LHCN-M2 (cell line): ENCODE data around the gene MOB3C. TPM values are rescaled to one million over a fixed set of nuclear protein-coding genes. Genes with fewer than 3 reads are reported as not detected.

Source experiments
- DNase-seq: peaks from one replicate; pipeline ENCODE4 v3.0.0-alpha.2; 2012; ENCODE audit warnings: low read depth
- total RNA-seq: library from RNA; depleted of rRNA; stranded (reverse); fragments of >200 nt; gene quantifications from 2 replicates; pipeline ENCODE4 v1.2.3, GENCODE V29; 2014

MOB3C gene
- total RNA-seq, 1 experiment from 2014 or later: 5.5 TPM

DNA sequence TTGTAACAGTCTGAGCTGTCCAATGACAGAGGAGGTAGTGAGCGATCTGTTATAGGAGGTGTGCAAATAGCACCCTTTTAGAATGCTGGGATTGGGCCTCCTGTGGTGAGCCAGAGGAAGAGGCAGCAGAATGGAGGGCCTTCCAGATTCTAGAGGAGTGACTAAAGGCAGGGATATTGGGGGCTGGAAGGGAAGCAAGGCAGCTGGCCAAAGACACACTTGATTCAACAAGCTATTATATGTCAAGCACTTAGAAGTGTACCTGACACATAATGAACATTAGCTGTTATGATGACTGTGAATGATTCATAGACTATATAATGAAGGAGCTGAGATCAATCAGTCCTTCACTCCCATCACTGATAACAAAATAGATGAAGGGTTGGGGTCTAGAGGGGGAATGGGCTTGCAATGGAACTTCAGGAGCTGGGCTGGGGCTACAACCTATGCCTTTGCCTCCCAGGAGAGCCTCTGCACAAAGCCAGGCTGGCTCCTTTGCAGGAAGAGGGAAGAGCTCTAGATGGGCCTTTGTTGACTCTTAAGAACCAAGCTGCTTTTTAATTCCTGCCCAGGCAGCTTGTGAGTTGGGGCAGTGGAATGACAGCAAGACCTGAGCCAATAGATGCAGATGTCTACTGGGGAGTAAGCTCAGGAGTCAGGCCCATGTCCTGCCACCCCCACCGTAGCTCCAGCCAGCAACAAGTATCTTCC, 10.2 kb downstream of the MOB3C start:
- no peak for DNase-seq

DNA sequence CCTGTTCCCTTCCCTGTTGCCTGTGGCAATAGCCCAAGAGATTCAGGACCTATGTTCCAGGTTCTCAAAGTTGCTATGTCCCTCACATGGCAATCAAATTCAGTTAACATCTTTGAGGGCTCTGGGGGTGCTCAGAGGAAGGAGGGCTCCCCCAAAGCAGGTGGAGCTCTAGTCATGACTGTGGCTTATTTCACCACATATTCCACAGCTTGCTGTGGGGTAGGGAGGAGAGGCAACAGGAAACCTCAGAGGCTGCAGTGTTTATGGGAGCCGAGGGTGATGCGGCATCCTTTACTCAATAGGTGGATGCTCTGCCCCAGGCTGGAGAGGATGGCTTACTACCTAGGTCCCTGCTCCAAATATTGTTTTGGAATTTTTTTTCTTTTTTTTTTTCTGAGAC, 11.4 kb downstream of the MOB3C start:
- DNase-seq: no peak

DNA sequence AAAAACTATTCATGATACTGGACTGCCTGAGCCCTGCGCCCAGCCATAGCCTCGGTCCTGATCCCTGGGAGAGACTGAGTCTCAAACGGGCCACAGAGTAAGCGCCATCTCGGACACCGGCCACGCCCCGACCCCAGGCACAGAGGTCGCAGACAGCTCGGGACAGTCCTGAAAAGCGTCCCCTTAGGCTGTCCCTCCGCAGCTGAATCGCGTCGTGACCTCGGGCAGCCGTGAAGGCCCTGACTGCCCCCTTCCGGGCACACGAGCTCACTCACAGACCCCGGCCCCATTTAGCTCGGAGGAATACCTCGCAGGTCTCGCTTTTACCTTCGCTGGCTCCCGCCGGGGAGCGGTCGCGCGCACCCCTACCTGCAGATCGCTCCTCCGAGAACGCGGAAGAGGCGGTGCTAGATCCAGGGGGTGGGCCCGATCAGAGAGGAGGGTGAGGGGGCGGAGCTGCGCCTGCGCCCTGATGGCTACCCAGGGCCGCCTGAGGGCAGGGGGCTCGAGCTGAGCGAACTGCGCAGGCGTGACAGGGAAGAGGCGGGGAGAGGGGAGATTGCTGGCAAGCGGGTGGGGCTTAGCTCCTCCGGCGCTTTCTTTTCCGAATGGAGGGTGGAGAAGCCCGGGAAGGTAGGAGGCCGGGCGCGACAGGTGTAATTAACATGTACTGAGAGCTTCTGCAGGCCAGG, 12.6 kb downstream of the MOB3C start, which contains the start of gene MKNK1:
Gene MKNK1 (minus strand): TSS at position 411 of the 692 bp plus-strand sequence. CDS start 20,941 bp downstream, outside the sequence.
- DNase-seq: peak; percentile 86

DNA sequence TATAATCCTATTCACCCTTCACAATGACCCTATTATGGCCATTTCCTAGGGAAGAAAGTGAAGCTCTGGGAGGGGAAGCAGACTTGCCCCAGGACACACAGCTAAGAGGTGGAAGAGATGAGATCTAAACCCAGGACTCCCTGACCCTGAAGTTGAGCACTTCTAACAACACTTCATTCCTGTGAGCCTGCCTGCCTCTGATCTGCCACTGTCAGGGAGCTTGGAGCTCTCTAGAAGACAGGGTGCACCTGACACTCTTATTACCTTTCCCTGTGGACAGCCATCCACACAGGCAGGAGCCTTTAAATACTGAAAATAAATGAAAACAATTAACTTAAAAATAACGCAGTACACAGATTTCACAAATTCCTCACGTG, 13.1 kb downstream of the MOB3C start:
- DNase-seq: no peak

DNA sequence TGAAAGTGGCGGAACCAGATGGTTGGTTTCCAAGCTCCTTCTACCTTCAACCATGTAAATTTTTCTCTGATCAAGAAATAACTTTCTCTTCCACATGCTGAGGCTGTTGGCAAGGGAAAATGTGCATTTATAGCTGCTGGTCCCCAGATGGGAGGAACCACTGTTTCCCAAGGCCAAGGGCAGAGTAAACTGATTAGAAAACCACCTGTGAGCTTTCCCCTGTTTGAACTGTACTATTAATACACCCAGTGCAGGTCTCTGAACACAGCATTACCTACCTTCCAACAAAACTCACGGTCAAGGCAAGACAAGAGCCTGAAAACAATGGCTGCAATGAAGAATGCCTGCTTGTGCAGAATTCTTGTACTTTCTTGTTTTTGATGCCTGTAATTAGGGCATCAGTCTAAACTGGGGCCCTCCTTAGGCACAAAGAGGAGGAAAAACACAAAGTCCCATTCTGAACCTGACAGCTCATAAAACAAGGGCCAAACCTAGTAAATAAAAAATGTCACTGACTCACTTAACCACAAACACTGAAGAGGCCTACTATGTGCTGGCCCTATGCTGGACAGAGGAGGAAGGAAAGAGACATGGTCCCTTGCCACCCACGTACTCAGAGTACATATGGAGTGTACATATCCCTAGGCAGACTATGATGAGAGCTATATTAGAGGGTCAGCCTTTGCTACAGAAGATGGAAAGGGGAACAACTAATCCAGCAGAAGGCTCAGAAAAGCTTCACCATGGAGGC, 15.2 kb downstream of the MOB3C start:
- DNase-seq: no peak

DNA sequence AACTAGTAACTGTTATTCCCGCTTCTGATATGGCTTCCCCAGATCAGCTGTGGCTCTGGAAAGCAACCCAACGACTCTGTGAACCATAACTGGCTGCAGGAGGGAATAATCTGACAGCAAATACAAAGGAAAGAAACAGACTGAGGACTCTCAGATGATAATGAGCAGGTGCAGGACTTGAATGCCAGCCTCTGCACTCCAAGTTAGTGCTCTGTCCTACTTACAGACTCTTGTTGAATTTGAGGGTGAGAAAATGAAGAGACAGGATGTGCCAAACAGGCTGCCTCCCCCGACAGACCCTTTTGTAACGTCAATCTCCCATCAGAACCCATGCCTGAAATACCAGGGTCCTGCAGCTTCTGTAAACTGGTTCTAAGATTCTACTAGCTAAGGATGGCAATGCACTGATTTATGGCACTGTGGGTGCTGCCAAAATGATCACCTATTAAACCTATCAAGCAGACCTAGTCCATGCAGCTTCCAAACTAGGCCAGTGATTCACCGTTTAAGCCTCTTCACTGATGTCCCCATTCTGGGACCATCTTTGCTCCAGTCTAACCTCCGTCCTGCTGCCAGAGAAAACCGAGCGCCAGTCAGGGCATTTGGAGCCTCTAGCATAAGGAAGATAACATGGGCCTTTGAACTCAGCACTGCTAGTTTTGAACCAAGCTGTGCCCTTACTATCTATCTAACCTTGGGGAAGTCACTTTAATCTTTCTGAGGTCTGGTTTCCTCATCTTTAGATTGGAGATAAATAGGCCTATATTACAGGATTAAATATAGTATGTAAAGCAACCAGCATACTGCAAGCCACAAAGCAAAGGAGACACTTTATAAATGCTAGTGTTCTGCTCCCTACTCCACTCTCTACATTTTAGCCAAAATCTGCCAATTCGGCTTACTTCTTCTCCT, 17.3 kb downstream of the MOB3C start:
- no peak for DNase-seq

DNA sequence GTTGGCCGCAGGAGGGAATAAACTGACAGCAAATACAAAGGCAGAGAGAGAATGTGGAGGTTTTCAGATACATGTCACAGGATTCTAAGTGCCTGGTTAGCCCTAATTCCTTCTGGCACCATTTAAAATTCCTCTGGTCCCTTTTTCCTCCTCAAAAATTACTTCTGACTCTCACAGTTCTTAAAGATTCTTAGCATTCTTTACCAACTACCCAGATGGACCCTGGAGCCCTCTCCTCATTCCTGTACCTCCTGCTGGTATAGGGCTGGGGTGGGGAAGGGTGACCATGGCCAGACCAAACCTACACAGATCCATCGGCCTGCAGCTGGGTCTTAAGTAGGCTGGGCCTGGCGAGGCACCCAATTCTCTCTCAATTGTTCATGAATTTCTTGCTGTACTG, 19.8 kb downstream of the MOB3C start:
- DNase-seq: no peak

DNA sequence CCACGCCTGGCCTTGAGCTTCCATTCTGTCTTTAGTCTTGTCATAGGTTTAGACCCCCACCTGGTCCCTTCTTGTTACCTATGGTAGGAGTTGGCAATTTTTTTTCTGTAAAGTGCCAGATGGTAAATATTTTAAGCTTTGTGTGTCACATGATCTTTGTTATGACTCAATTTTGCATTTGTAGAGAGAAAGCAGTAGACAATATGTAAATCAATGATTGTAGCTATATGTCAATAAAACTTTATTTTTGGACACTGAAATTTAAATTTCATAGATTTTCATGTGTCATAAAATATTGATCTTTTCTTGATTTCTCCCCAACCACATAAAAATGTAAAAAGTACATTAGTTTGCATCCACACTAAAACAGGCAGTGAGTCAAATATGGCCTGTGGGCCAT, 20.6 kb downstream of the MOB3C start:
- DNase-seq: no peak

DNA sequence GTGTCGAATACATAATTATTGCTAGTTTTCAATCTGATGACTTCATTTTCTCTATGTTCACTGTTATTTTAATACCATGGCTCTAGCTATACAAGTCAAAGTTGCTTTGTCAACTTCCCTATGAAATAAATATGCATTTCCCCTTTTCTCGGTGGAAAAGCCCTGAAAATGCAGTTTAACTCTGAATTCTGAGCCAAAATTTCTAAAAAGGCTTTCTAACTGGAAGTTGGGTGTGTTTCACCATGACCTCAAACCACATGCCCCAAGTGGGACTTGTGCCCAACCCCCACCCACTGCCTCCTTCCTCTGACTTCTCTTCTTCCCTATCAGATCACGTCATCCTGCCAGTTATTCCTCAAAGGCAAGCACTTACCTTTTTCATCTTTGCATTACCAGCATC, 21.5 kb downstream of the MOB3C start:
- DNase-seq: no peak

DNA sequence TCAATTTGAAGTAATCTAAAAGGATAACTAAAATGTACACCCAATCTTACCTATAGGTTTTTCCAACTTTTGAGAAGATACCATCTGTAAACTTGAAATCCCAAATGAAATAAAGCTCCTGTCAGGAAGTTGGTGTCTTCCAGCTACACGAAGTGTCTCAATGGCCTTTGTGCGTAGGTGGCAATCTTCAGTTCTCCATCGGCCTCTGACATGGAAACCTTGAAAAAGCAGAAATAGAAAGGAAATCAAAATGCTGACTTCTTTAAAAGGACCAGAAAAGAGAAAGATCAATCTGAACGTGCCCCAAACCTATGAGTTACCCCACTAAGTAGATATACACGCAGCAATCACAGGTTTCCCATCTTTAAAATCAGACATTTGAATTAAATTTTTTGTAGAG, 22.5 kb downstream of the MOB3C start:
- DNase-seq: no peak

DNA sequence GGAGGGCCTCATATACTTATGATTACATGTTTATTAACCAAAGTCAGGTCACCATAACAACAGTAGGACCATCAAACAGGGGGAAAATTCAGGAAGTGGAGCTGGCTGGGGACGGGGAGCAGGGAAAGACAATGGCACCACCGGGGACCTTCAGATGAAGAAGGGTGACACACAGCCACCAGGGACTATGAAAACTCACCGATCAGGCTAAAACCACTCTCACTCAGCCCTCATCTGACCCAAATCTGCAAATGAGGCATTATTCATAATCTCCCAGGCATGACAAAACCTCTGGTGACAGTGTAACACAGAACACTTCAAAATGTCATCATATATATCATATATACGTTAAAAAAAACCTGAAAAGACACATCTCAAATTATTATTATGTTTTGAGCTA, 23.8 kb downstream of the MOB3C start:
- no peak for DNase-seq

DNA sequence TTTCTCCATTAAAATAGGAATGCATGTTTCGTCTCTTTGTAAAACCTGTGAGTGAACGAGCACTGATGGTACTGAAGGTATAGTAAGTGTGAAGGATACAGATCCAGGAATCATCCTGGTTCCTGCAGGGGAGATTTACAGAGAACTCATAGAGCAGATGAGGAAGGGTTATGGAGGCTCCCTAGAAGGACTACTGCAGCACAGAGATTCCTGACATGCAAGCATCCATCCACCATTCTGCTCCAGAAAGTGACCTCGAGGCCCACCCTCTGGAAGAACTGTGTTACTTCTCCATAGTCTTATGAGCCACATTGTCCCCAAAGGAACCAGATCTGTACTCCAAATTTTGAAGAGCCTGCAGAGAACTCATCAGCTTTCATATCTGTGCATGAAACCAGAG, 27.1 kb downstream of the MOB3C start:
- no peak for DNase-seq

DNA sequence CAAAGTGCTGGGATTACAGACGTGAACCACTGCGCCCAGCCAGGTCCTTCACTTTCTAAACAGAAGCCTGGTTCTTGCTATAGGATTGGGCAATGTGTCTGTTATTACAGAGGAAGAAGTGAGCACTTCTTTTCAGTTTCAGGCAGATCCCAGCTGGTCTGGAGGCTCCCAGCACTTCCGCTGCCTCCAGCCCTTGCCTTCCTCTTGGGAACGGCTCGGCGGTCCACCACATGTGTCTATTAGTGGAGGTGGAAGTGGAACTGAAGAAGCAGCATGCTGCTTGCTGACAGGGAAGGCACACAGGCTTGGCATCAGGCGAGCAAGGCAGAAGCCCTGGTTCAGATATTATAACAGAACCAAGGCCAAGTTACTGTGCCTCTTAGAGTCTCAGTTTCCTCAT, 29.5 kb downstream of the MOB3C start:
- no peak for DNase-seq

DNA sequence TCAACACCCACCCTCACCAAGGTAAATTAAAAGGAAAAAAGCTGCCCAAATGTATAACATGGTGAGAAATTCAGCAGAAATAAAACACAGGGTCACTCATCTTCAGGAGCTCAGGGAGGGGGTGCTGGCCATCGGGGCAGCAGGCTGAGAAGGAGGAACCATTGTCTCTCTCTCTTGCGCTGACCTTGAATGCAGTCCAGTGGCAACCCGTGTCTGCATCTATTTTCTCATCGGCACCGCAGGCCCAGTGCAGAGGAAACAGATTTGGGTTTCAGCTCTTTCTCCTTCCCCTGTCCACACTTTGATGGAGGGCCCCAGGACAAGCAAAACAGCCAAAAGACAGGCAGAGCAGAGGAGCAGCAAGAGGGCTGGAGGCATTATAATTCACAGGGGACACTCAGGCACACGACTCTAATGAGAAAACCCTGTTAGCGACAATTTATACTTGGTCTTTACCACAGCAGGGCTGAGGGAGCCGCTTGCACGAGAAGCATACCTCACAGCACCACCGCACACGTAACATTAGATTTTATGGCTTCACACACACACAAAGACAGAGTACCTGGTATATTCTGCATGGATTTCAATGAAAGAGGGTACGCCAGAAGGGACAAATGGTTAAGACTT, 31.2 kb downstream of the MOB3C start:
- DNase-seq: no peak

DNA sequence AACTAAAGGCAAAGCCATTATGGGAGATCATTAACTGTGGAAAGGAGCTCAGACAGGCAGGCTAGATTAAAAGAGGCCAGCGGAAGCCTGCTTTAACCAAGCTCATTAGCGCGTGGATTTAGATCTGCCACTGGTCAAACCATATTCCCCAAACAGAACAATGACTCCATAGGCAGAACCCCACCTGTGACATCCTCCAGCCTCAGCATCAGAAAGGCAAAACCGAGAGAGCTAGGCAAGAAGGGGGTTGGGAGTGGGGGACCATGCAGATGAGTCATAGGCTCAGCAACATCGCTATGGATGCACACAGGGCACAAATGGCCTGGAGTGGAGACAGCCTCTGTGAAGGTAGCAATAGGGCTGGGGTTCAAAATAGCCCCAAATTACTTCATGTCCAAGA, 33.1 kb downstream of the MOB3C start:
- no peak for DNase-seq

DNA sequence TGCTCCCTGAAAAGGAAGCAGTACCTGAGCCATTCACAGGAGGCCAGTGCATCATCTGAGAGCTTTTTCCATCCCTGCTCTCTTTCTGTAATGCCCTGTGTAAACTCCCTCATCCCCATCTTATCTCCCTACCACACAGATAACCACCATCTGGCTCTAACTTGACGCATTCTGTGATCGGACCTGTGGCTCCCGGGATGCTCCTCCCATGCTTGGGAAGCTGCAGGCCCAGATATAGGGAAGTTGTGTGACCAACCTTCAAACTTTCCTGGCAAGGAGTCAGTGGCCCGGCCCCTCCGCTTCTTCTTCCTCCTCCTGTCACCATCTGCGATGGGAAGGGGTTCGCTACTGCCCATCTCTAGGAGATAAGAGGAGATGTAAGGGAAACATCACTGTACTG, 33.6 kb downstream of the MOB3C start:
- DNase-seq: no peak

DNA sequence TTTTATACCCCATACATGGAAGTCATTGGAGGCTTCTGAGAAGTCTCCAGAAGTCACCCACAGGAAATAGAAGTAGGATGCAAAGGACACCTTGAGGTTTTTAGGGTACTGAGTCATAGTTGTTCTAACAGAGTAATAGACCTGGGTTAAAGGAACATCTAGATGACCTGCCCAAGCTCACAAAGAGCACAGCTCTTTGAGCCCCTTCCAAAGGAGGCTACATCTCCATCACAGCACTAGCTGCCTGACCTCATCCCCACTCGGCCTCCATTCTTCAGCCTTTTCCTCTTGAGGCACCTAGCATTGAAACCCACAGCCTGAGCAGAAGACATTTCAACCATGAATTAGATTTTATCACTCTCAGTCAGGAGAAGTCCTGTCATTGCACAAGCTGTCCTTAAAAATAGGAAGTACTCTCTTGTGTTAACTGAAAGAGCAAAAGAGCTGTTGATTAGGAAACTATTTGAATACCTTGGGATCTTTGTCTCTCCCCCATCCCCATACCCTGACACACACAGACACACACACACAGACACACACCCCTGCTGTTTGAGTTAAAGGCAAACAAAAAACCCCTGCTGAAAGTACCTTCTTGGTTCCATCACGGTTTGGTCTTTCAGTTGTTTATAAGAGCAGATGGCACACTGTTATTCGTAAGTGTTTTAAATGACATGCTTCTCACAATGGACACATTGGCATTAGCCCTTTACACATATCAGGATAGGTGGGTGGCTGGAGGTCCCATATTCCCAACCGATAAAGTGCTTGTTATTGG, 34.7 kb downstream of the MOB3C start:
- no peak for DNase-seq

DNA sequence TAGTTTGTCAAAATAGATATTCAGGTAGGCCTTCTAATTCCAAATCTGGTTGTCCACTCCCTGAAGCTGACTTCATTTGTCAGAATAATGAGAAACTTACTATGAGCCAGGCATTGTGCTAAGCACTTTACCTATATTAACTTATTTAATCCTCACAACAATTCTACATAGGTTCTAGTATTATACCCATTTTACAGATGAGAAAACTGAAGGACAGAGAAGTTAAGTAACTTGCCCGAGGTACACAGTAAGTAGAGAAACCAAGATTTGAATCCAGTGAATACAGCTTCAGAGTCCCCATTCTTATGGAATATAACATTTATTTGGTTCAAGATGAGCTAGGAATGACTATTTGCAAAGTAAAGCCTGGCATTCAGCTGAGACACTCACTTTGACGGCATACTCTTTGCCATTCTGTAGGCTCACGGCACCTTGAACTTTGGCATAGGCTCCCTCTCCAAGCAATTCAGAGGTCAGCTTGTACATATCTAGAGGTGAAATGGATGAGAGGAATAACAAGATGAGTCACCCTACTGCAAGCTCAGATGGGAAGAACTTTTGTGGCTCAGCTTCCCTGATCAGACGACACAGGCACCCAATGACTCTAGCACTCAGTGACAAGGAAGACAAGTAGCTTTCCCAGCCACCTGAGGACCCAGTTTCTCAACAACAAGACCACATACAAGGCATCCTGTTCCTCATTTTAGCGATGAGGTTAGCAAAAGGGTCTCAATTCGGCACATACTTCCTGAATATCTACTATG, 36.3 kb downstream of the MOB3C start:
- DNase-seq: peak; percentile 6

DNA sequence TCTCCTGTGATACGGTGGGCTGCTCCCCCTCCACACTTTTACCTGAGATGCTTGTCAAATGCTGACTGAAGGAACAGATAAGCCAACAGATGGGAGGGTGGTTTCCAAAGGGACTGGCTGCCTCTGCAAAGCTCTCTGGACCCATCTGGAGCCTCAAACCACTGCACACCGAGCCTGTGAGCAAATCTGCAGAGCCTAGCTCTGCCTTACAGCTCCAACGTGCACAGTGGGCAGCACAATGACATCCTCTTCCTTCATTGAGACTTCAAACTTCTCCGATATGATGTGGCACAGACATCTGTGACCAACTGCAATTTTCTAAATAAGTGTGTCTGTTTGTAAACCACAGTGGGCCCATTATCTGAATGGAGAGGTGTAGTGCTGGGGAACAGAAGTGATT, 38.9 kb downstream of the MOB3C start:
- DNase-seq: no peak

DNA sequence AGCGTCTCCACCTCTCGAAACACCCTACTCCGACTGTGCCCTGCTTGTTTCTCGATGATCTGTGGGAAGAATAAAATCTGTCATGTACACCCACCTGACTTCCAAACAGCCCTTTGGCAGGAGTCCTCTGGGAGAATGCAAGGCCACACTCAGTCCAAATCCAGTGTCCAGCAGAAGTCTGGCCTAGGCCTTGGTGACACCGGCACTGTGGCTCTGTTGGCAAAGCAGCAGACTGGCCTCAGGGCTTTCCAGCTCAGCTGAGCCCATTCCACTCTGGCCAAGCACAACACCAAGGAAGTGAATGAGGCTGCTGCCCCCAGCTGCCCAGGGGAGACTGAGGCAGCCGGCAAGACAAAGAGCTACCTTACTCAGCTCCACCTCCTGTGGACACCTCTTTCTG, 40.0 kb downstream of the MOB3C start:
- DNase-seq: no peak
